Panc1 (cell line): ENCODE results near the gene CHST12. TPM values are rescaled to one million over a fixed set of nuclear protein-coding genes. Genes with fewer than 3 reads are reported as not detected.
A peak's percentile ranks its signal among the peaks of the same experiment; 100 is the strongest.

ENCODE experiments used
- ATAC-seq: fragments of 200-7000 bp; cut with Tn5 transposase; 2 replicates; pipeline ENCODE4 v1.9.1; 2020; ENCODE audit warnings: mild to moderate bottlenecking, moderate library complexity
- BruUV-seq: library from RNA; stranded (reverse); fragments of 400-500 nt; replicated peaks from 2 replicates; lab custom pipeline; 2021; lab: Mats Ljungman, UMichigan
- CTCF ChIA-PET: fragments of 300-600 bp; sonication (Branson Sonifier 250); formaldehyde crosslinking; loops from one replicate; lab custom pipeline; 2022; ENCODE audit warnings: antibody characterized with exemption; lab: Charles Lee
- POLR2A ChIA-PET: fragments of 300-600 bp; sonication (Branson Sonifier 250); formaldehyde crosslinking; loops from one replicate; lab custom pipeline; 2022; ENCODE audit warnings: antibody characterized with exemption; lab: Charles Lee
- DNase-seq: peaks from one replicate; pipeline ENCODE4 v3.0.0-alpha.2; 2010; ENCODE audit warnings: low read depth, low spot score
- H3K27ac ChIP-seq: 2 replicates; pipeline ENCODE4 v1.5.1; 2011; ENCODE audit warnings: mild to moderate bottlenecking, low read length, inconsistent platforms
- H3K27me3 ChIP-seq: fragments of 200-500 bp; sonication (Bioruptor generic); 2 replicates; pipeline ENCODE4 v1.6.0; 2014; ENCODE audit warnings: low read length, inconsistent platforms; ENCODE audit not compliant: control insufficient read depth, insufficient read depth
- H3K36me3 ChIP-seq: fragments of 200-500 bp; sonication (Bioruptor generic); 2 replicates; pipeline ENCODE4 v1.5.1; 2014; ENCODE audit warnings: inconsistent platforms, mild to moderate bottlenecking, low read length, moderate library complexity; ENCODE audit not compliant: control insufficient read depth, insufficient read depth
- H3K4me1 ChIP-seq: 2 replicates; pipeline ENCODE4 v1.5.1; 2011; ENCODE audit warnings: inconsistent platforms, mild to moderate bottlenecking, low read length, moderate library complexity; ENCODE audit not compliant: control insufficient read depth, insufficient read depth
- H3K4me3 ChIP-seq, 2 experiments: 2 replicates each; pipeline ENCODE4 v1.5.1; 2011 to 2012; ENCODE audit warnings: low read depth in 2 of 2, low read length in 2 of 2, mild to moderate bottlenecking in 2 of 2, inconsistent platforms in 1 of 2, moderate library complexity in 1 of 2
- H3K9me3 ChIP-seq: fragments of 200-500 bp; sonication (Bioruptor generic); 2 replicates; pipeline ENCODE4 v1.5.1; 2014; ENCODE audit warnings: low read depth, mild to moderate bottlenecking, inconsistent platforms, low read length, moderate library complexity; ENCODE audit not compliant: control insufficient read depth, insufficient read depth
- POLR2AphosphoS5 ChIP-seq: IDR thresholded peaks from 2 replicates; pipeline ENCODE4 v1.6.1; 2012; ENCODE audit warnings: mild to moderate bottlenecking, low read depth, low read length, moderate library complexity
- SIN3A ChIP-seq: IDR thresholded peaks from 2 replicates; pipeline ENCODE4 v1.6.1; 2012; ENCODE audit warnings: low read depth, mild to moderate bottlenecking, low read length, moderate library complexity, borderline replicate concordance; ENCODE audit not compliant: insufficient read depth
- TCF7L2 ChIP-seq: IDR thresholded peaks from 2 replicates; pipeline ENCODE4 v1.6.1; 2011; ENCODE audit warnings: mild to moderate bottlenecking, low read depth, low read length, inconsistent platforms
- in situ Hi-C: cut with HindIII; loops from 2 replicates; pipeline ENCODE4 v1.10.0; 2016; ENCODE audit warnings: low sequenced_read_pairs, low pct_unique_long_range_greater_than_20kb
- intact Hi-C: fragments of 100-400 bp; cut with micrococcal nuclease; formaldehyde crosslinking; loops from one replicate; pipeline ENCODE4 v1.10.0; 2022; ENCODE audit not compliant: unreplicated experiment
- total RNA-seq: library from RNA; stranded (reverse); gene quantifications from one replicate; pipeline ENCODE4 v1.2.1, GENCODE V29; 2021; ENCODE audit not compliant: unreplicated experiment
- TF ChIP-seq, protein P1 (sequence below): fragments of 450-650 bp; IDR thresholded peaks from 2 replicates; pipeline ENCODE4 v1.5.1; 2017; ENCODE audit warnings: mild to moderate bottlenecking
- TF ChIP-seq, protein P2 (sequence below), 2 experiments: IDR thresholded peaks; 2 replicates each; pipeline ENCODE4 v1.6.1; 2011 to 2012; ENCODE audit warnings: low read depth in 2 of 2, control low read depth in 1 of 2, low read length in 1 of 2, mild to moderate bottlenecking in 1 of 2, moderate library complexity in 1 of 2; ENCODE audit not compliant: insufficient read depth in 1 of 2

Gene CHST12
- total RNA-seq, 1 experiment from 2014 or later, result 48.3 TPM

DNA sequence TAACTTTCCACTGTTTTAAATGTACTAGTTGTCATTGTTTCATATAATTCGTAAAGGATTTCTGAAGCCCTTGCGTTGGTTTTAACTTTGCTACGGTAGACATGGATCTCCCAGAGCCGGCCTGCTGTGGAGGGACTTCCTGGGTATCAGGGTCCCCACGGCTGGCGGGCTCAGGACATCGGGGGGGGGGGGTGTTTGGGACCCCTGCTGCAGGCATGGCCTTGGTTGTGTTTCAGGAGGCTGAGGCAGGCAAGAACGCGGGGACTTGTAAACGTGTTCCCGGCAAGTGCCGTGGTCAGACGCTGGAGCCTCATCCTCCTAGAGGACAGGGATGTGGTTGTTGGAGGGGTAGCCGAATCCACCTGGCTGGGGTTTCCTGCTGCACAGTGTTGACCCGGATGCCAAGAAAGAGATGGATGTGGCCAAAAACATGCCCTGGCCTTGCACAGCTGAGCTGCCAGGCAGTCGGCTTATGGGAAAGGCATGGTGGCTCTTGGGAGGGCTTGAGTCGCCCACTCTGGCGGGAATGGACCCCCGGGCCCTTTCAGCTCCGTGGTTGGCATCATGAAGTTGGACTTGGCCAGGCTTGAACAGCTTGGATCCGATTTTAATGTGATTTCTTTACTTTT lies 21.4 kb upstream of the CHST12 start:
- ChIA-PET POLR2A (no interaction called here), CTCF (interaction anchor here (0.6 kb wide), 1 partner anchor 110 kb away, joined by 5 read pairs; no protein-coding TSS in a partner anchor)
- intact Hi-C loops (no loop called here), in situ Hi-C loops (no loop called here)
- no peak for ATAC-seq
- BruUV-seq, result no TSS peak
- no peaks in the 10 kb centered on the region for H3K4me1 ChIP-seq
- DNase-seq, result no peak
- no peak for TF ChIP-seq TCF7L2
- TF ChIP-seq, protein P1, sequence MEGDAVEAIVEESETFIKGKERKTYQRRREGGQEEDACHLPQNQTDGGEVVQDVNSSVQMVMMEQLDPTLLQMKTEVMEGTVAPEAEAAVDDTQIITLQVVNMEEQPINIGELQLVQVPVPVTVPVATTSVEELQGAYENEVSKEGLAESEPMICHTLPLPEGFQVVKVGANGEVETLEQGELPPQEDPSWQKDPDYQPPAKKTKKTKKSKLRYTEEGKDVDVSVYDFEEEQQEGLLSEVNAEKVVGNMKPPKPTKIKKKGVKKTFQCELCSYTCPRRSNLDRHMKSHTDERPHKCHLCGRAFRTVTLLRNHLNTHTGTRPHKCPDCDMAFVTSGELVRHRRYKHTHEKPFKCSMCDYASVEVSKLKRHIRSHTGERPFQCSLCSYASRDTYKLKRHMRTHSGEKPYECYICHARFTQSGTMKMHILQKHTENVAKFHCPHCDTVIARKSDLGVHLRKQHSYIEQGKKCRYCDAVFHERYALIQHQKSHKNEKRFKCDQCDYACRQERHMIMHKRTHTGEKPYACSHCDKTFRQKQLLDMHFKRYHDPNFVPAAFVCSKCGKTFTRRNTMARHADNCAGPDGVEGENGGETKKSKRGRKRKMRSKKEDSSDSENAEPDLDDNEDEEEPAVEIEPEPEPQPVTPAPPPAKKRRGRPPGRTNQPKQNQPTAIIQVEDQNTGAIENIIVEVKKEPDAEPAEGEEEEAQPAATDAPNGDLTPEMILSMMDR, result no peak
- TF ChIP-seq, protein P2, sequence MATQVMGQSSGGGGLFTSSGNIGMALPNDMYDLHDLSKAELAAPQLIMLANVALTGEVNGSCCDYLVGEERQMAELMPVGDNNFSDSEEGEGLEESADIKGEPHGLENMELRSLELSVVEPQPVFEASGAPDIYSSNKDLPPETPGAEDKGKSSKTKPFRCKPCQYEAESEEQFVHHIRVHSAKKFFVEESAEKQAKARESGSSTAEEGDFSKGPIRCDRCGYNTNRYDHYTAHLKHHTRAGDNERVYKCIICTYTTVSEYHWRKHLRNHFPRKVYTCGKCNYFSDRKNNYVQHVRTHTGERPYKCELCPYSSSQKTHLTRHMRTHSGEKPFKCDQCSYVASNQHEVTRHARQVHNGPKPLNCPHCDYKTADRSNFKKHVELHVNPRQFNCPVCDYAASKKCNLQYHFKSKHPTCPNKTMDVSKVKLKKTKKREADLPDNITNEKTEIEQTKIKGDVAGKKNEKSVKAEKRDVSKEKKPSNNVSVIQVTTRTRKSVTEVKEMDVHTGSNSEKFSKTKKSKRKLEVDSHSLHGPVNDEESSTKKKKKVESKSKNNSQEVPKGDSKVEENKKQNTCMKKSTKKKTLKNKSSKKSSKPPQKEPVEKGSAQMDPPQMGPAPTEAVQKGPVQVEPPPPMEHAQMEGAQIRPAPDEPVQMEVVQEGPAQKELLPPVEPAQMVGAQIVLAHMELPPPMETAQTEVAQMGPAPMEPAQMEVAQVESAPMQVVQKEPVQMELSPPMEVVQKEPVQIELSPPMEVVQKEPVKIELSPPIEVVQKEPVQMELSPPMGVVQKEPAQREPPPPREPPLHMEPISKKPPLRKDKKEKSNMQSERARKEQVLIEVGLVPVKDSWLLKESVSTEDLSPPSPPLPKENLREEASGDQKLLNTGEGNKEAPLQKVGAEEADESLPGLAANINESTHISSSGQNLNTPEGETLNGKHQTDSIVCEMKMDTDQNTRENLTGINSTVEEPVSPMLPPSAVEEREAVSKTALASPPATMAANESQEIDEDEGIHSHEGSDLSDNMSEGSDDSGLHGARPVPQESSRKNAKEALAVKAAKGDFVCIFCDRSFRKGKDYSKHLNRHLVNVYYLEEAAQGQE (IDR thresholded peaks at IDR 0.05; ENCODE audit: insufficient read depth in 1 of 2, low read depth in 2 of 2, low read length in 1 of 2), result no peak
- no peak for TF ChIP-seq SIN3A
- TF ChIP-seq POLR2AphosphoS5, result peak; percentile 42
- H3K9me3 ChIP-seq, result no peaks in the 10 kb centered on the region
- H3K4me3 ChIP-seq, result no peak overlapping the region
- no peaks in the 10 kb centered on the region for H3K27me3 ChIP-seq
- H3K27ac ChIP-seq, result no peak overlapping the region
- H3K36me3 ChIP-seq, result peaks cover 8% of the 10 kb centered on the region

DNA sequence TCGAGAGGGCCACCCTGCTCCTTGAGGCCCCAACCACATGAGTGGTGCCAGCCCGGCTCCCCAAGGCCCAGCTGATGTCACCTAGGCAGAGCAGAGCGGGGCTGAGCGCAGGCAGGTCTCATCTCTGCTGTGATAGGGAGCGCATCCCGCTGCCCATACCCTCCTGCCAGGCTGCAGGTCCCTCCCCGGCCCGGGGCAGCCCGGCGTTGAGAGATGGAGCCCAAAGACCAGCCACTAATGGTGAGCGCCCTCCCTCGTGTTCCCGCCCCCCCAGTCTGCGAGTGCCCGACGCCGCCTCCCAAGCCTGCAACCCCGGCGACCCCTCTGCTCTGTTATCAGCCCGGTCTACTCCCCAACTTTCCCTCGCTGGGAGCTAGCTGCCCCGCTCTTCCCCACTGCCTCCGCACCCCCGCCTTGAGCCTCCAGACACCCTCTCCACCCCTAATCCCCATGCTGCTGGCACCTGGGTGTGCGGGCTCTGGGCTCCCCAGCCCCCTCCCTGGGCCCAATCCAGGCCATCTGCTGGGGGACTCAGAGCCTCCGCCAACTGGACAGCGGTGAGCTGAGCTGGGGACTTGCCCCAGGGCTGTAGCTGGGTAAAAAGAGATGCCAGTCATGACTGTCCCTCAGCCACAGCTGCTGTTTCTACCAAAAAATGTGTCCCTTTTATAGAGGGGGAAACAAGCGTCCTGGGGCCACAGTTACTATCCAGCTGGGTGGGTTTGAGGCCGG lies 19.7 kb upstream of the CHST12 start:
- POLR2A ChIA-PET, result no interaction called here
- Histone ChIP-seq H3K27me3 (no peaks in the 10 kb centered on the region), H3K27ac (no peak overlapping the region), H3K4me3 (no peak overlapping the region), H3K9me3 (no peaks in the 10 kb centered on the region), H3K36me3 (peaks cover 7% of the 10 kb centered on the region; the same call in 1 of the 2 replicates), H3K4me1 (no peaks in the 10 kb centered on the region)
- TF ChIP-seq POLR2AphosphoS5, result 0 out of 2 replicates have a peak, but pooled peaks have one; percentile 4
- no peak for TF ChIP-seq TCF7L2
- intact Hi-C loops, result no loop called here
- CTCF ChIA-PET, result interaction anchor here (0.6 to 1.7 kb wide), 2 partner anchors 15 to 86 kb away, joined by 3 to 8 read pairs; no protein-coding TSS in a partner anchor
- DNase-seq (no peak), ATAC-seq (peak; percentile 33)
- in situ Hi-C loops, result no loop called here
- no TSS peak for BruUV-seq
